T1000 (cell line): ENCODE data around the gene C17orf58.
A peak's percentile ranks its signal among the peaks of the same experiment; 100 is the strongest.
"Not testable (repeated sequence)": the region's sequence is repeated elsewhere in the genome, so short reads cannot be mapped to it uniquely, and the experiment has no call there.

Experiments used
- DNase-seq: peaks from one replicate; lab custom pipeline; 2025; ENCODE audit warnings: mixed read lengths; lab: John Stamatoyannopoulos, UW

Gene C17orf58

DNA sequence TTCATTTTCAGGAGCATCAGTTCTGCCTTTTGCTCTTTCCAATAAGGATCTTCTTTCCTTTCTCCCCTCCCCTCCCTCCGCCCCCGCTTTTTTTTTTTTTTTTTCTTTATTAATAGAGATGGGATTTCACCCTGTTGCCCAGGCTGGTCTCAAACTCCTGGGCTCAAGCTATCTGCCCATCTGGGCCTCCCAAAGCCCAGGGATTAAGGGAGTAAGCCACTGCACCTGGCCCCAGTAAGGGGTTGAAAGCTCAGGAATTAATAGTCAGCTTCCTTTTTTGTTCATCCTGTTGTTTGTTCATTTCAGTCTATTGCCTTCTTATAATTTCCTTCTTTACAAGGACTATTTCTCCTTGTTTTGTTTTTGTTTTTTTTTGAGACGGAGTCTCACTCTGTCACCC lies 7.9 kb upstream of the C17orf58 start:
- DNase-seq, result no peak

DNA sequence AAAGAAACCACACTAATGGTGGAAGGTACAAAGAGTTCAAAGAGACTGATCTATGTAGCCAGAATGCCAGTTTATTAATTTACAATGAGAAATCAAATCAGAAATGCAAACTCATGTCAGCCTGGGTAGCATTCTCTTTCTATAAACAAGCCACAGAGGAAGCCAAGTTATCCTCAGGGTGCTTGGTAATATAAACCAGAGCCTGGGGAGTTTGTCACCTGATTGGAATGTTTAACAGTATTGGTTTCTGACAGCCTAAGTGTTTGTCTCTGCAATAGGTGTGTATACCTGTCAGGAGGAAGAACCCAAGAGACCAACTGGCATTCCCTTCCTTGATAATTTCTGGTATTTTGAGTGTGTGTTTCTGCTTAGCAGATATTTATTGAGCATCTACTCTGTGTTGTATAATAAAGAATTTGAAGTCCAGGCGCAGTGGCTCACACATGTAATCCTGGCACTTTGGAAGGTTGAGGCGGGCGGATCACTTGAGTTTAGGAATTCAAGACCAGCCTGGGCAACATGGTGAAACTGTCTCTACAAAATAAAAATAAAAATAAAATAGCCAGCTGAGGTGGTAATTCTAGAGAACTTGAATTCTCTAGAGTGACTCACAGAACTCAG lies 3.1 kb upstream of the C17orf58 start:
- DNase-seq, result no peak

- DNase-seq, result no peak
Measured at GRCh38 chr17:67998466-67998865, 2.2 kb upstream of the C17orf58 start.

DNA sequence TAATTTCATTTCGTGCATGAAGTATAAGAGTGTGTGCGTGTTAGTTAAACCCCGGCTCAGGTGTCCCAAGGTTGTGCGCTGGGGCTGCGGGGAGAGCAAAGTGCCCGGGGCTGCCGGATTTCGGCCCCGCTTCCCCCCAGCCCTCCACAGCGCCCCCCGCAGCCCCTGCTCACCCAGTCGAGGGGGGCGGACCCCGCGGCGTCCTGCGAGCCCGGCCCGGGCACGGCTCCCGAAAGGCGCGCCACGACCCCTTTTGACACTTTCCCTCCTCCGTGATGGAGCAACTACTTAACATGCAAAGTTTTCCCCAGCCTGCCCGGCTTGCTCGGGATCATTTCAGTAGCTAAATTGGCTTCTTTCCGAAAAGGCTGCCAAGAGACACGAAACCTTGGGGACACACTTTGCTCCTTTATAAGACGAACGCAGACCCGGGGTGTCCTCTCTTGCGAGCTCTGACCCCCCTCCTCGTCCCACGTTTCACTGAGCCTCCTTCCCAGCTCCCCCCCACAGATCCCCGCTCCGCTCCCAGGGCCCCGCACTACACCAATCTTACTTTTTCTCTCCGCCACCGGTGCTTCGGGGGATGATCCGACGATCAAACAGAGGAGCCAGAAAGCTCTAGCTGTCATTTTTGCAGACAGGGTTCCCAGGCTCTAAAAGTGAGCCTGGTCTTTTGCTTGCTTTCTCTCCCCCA lies 552 bp downstream of the C17orf58 start:
- DNase-seq, result no peak

- DNase-seq, result peak; percentile 53
Measured at GRCh38 chr17:67994817-67995569, 1.3 kb downstream of the C17orf58 start.

GRCh38 chr17:67993998-67994361 lies 2.3 kb downstream of the C17orf58 start:
- DNase-seq, result no peak

- peak; percentile 73 for DNase-seq
Measured at GRCh38 chr17:67993153-67993997, 2.9 kb downstream of the C17orf58 start.

DNA sequence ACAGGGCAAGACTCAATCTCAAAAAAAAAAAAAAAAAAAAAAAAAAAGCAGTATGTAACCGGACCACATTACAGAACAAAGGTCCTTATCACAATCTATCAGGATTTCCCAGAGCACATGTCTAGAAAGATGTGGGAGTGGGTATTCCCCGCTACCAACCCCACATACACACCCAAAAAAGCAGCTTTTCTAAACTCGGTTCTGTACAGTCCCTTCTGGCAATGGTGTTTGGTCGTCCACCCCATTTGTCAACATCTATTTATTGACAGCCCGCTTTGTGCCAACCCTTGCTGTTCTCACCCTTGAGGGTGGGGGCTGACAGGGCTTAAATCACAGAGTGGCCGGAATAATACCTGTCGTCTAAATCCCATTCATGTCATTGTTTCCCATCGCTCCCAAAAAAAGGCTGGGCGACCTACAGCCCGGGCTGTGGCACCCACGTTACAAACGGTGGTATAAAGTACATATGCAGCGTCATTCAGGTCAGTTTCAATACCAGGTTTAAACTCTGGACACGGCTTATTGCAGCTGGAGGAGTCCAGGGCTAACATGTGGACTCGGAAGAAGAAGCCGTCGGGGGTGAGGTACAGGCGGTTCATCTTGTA lies 3.6 kb downstream of the C17orf58 start:
- DNase-seq, result no peak

DNA sequence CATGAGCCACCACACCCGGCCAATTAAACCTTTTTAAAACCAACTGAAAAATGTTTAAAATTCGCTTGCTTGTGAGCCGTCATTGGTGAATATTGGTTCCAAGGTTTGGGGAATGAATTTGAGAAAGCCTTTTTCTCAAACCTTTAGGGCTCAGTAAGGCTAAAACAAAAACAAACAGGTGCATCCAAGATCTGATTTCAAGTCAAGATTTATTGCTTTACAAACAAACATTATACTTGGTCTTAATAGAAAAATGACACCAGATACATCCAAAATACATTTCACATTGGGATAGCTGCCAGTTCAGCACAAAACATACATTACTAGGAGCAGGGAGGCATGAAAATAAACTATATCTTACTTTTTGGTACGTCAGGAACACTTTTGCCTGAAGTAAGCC lies 5.4 kb downstream of the C17orf58 start:
- DNase-seq, result no peak

DNA sequence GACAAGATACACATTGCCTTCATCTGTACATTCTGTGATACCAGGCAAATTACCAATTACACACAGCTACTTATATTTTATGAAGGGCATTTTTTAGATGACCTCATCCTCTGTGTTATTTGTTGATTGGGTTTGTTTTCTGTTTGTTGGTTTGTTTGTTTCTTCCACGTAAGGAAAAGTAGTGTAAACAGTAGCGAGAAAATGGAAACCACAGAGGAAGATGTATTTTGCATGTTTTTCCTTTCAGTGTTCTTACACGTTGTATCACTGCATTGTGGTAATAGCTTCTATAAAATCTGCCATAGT lies 12.9 kb downstream of the C17orf58 start:
- DNase-seq, result no peak

DNA sequence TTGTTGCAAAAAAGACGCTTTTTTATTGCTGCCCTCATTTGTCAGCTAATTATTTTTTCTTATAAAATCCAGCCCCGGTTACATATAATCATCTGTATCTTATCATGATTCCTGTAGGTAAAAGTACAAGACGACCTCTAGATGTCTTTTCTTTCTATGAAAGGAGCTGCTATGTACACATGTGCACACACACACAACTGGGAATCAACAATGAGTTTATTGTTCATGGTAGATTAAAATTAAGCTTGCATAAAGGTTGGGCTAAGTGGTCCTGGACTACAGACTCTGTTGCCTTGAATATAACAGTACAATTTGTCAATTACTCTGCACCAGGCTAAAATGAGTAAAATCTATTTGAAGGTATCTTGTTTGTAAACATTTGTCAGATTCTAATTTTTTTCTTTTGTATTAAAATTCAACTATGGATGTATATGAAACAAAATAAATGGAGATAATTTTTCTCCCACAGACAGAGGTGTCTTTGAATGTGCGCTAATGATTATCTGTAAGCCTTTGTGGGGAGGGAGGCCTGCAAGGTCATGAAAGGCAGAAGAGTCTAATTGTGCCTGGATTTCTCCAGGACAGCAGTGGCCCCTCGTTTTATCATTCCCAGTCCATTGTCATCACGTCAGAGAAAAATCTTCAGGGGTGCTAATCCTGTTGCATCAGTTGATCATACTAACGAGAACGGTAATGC lies 13.4 kb downstream of the C17orf58 start:
- no peak for DNase-seq

GRCh38 chr17:67982034-67982640 lies 14.1 kb downstream of the C17orf58 start:
- DNase-seq, result no peak

DNA sequence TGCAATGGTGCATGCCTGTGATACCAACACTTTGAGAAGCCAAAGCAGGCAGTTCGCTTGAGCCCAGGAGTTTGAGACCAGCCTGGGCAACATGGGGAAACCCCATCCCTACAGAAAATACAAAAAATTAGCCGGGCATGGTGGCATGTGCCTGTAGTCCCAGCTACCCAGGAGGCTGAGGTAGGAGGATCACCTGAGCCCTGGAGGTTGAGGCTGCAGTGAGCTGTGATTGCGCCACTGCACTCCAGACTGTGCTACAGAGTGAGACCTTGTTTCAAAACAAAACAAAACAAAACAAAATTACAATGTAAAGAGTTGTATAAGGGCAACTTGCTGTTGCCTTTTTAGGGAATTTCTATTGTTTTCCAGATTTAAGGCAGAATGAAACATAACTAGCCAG lies 15.4 kb downstream of the C17orf58 start:
- DNase-seq, result not testable (repeated sequence)

- DNase-seq, result no peak
Measured at GRCh38 chr17:67980456-67980855, 15.8 kb downstream of the C17orf58 start.

- not testable (repeated sequence) for DNase-seq
Measured at GRCh38 chr17:67976306-67976705, 20.0 kb downstream of the C17orf58 start.

GRCh38 chr17:67974598-67975066 lies 21.6 kb downstream of the C17orf58 start:
- DNase-seq, result no peak

DNA sequence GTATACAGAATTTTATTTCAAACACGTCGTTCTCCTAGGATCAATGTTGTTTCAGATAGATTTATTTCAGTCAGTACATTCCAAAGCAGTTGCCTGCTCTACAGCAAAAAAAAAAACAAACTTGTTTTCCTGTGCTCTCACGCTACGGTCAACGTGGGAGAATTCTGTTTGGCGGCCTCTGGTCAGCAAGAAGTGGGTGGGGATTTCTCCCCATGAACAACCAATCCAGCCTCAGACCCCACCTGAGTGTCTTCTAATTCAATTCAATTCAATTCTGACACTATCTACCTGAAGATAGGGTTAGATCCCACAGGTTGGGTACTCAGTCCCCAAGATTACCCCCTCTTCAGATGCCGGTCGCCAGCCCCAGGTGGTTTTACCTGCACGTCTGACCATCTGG lies 22.1 kb downstream of the C17orf58 start:
- no peak for DNase-seq

GRCh38 chr17:67970783-67971182 lies 25.5 kb downstream of the C17orf58 start:
- no peak for DNase-seq

DNA sequence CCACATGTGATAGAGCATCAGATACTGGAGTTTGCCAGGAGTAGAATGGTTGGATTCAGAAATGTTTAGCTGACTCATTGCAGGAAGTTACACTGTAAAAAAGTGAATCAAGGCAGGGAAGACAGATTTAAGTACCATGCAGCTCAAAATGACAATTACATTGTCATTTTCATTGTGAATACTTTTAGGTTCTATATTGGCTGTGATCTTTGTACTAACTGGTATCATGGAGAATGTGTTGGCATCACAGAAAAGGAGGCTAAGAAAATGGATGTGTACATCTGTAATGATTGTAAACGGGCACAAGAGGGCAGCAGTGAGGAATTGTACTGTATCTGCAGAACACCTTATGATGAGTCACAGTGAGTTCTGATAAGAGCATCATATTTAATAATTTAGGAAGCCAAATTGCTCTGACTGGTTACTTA lies 33.1 kb downstream of the C17orf58 start:
- peak; percentile 39 for DNase-seq

- DNase-seq, result not testable (repeated sequence)
Measured at GRCh38 chr17:67962156-67962555, 34.1 kb downstream of the C17orf58 start.

- DNase-seq, result not testable (repeated sequence)
Measured at GRCh38 chr17:67960276-67960675, 36.0 kb downstream of the C17orf58 start.
